Loucy (cell line): ENCODE results near the gene LAMTOR1.

Experiments used
- H2AFZ ChIP-seq: fragments of 200-600 bp; sonication (generic); 2 replicates; pipeline ENCODE4 v1.6.0; 2016; ENCODE audit warnings: antibody characterized with exemption, mild to moderate bottlenecking, low read length, moderate library complexity
- H3F3A ChIP-seq: fragments of 200-600 bp; 2 replicates; pipeline ENCODE4 v1.6.0; 2016; ENCODE audit warnings: antibody characterized with exemption, low read depth, mild to moderate bottlenecking
- H3K27me3 ChIP-seq: fragments of 200-600 bp; sonication (generic); 2 replicates; pipeline ENCODE4 v1.6.1; 2014; ENCODE audit warnings: low read length, mild to moderate bottlenecking; ENCODE audit not compliant: insufficient read depth, poor library complexity, severe bottlenecking
- H3K36me3 ChIP-seq: fragments of 200-600 bp; sonication (generic); 2 replicates; pipeline ENCODE4 v1.6.1; 2016; ENCODE audit warnings: low read length; ENCODE audit not compliant: insufficient read depth
- H3K4me1 ChIP-seq: fragments of 200-600 bp; sonication (generic); 2 replicates; pipeline ENCODE4 v1.5.1; 2014; ENCODE audit warnings: low read length, mild to moderate bottlenecking; ENCODE audit not compliant: insufficient read depth, poor library complexity, severe bottlenecking
- H3K4me2 ChIP-seq: fragments of 200-600 bp; sonication (generic); 2 replicates; pipeline ENCODE4 v1.6.0; 2014; ENCODE audit warnings: antibody characterized with exemption, low read length, low read depth, mild to moderate bottlenecking; ENCODE audit not compliant: poor library complexity, severe bottlenecking
- H3K4me3 ChIP-seq: fragments of 200-600 bp; sonication (generic); 2 replicates; pipeline ENCODE4 v1.5.1; 2014; ENCODE audit warnings: low read length, mild to moderate bottlenecking, mixed read lengths; ENCODE audit not compliant: poor library complexity, severe bottlenecking
- H3K79me2 ChIP-seq: fragments of 200-600 bp; sonication (generic); 2 replicates; pipeline ENCODE4 v1.6.1; 2014; ENCODE audit warnings: low read length; ENCODE audit not compliant: insufficient read depth
- H3K9ac ChIP-seq: fragments of 200-600 bp; sonication (generic); 2 replicates; pipeline ENCODE4 v1.6.0; 2014; ENCODE audit warnings: mild to moderate bottlenecking, low read depth, low read length, moderate library complexity; ENCODE audit not compliant: poor library complexity, severe bottlenecking
- H3K9me2 ChIP-seq: fragments of 200-600 bp; sonication (generic); replicated peaks from 2 replicates; pipeline ENCODE4 v1.6.1; 2016; ENCODE audit warnings: low read depth, low read length, mixed read lengths
- H3K9me3 ChIP-seq: fragments of 200-600 bp; sonication (generic); 2 replicates; pipeline ENCODE4 v1.6.1; 2014; ENCODE audit warnings: mild to moderate bottlenecking, antibody characterized with exemption, low read length, low read depth; ENCODE audit not compliant: insufficient read depth
- H4K20me1 ChIP-seq: fragments of 200-600 bp; sonication (generic); 2 replicates; pipeline ENCODE4 v1.6.0; 2014; ENCODE audit warnings: antibody characterized with exemption, low read length, mild to moderate bottlenecking; ENCODE audit not compliant: insufficient read depth, poor library complexity, severe bottlenecking
- CTCF ChIP-seq: fragments of 200-600 bp; sonication (generic); conservative IDR thresholded peaks from 2 replicates; pipeline ENCODE4 v1.5.1; 2014; ENCODE audit warnings: mild to moderate bottlenecking, antibody characterized with exemption, low read length
- EZH2phosphoT487 ChIP-seq: fragments of 200-600 bp; IDR thresholded peaks from 2 replicates; pipeline ENCODE4 v1.6.1; 2018; ENCODE audit warnings: antibody characterized with exemption, mild to moderate bottlenecking, moderate library complexity, borderline replicate concordance

LAMTOR1 gene

GRCh38 chr11:72102631-72102945, 509 bp downstream of the LAMTOR1 start:
- no peaks in the 10 kb centered on the region for H3K9me2 ChIP-seq
- no peaks in the 10 kb centered on the region for H3K9me3 ChIP-seq
- peaks cover 13% of the 10 kb centered on the region; the same call in 1 of the 2 replicates for H3K36me3 ChIP-seq
- H3K79me2 ChIP-seq = peaks cover 43% of the 10 kb centered on the region
- peak overlapping the region; percentile 64 for H2AFZ ChIP-seq
- no peak for TF ChIP-seq CTCF
- H3K4me1 ChIP-seq = peaks cover 45% of the 10 kb centered on the region
- H4K20me1 ChIP-seq = peaks cover 4% of the 10 kb centered on the region
- H3F3A ChIP-seq = peaks cover 7% of the 10 kb centered on the region; the same call in 1 of the 2 replicates
- H3K9ac ChIP-seq = peak overlapping the region; percentile 98
- peak overlapping the region; percentile 96 for H3K4me2 ChIP-seq
- no peaks in the 10 kb centered on the region for H3K27me3 ChIP-seq
- peak overlapping the region; percentile 99 for H3K4me3 ChIP-seq

GRCh38 chr11:72102162-72102561, 935 bp downstream of the LAMTOR1 start:
- TF ChIP-seq CTCF (no peak), EZH2phosphoT487 (no peak)
- no peaks in the 10 kb centered on the region for H3K9me2 ChIP-seq
- no peak overlapping the region for H2AFZ ChIP-seq
- H3K27me3 ChIP-seq = no peaks in the 10 kb centered on the region
- peak overlapping the region; percentile 98 for H3K9ac ChIP-seq
- H3K4me3 ChIP-seq = peak overlapping the region; percentile 99
- peaks cover 17% of the 10 kb centered on the region; the same call in 1 of the 2 replicates for H3K36me3 ChIP-seq
- H3K79me2 ChIP-seq = peaks cover 43% of the 10 kb centered on the region
- H3K4me1 ChIP-seq = peaks cover 45% of the 10 kb centered on the region
- H3K9me3 ChIP-seq = no peaks in the 10 kb centered on the region
- peaks cover 4% of the 10 kb centered on the region for H4K20me1 ChIP-seq
- H3K4me2 ChIP-seq = peak overlapping the region; percentile 96
- H3F3A ChIP-seq = peaks cover 7% of the 10 kb centered on the region; the same call in 1 of the 2 replicates

- no peaks in the 10 kb centered on the region for H3K9me3 ChIP-seq
- peaks cover 4% of the 10 kb centered on the region for H4K20me1 ChIP-seq
- no peak for TF ChIP-seq EZH2phosphoT487
- no peak for TF ChIP-seq CTCF
- H3K27me3 ChIP-seq = no peaks in the 10 kb centered on the region
- H2AFZ ChIP-seq = no peak overlapping the region
- peaks cover 18% of the 10 kb centered on the region; the same call in 1 of the 2 replicates for H3K36me3 ChIP-seq
- H3K4me3 ChIP-seq = peak overlapping the region; percentile 99
- peak overlapping the region; percentile 96 for H3K4me2 ChIP-seq
- peaks cover 7% of the 10 kb centered on the region; the same call in 1 of the 2 replicates for H3F3A ChIP-seq
- H3K79me2 ChIP-seq = peaks cover 43% of the 10 kb centered on the region
- peaks cover 45% of the 10 kb centered on the region for H3K4me1 ChIP-seq
- peak overlapping the region; percentile 98 for H3K9ac ChIP-seq
- H3K9me2 ChIP-seq = no peaks in the 10 kb centered on the region
Observed at GRCh38 chr11:72100462-72100861, 2.6 kb downstream of the LAMTOR1 start.
